ENCODE results near the gene ARL5C.
"Not testable (repeated sequence)": the region's sequence is repeated elsewhere in the genome, so short reads cannot be mapped to it uniquely, and the experiment has no call there.

ARL5C gene

DNA sequence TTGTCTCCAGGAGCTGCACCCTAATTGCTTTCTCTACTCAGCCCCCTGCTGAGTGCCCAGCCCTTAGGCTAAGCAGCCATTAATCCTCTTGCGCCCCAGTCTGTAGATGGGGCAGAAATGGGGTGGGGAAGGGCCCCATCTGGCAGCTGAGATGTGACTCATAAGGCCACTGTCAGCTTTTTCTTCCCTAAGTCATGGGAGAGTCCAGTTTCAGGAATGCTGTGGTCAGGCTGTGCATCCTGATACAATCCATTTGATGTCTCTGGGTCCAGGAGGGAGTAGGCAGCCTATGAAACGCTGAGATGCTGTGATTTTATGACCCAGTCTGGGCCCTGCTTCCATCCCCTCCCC is 26.8 kb downstream of the ARL5C start:
- no peak for DNase-seq

GRCh38 chr17:39138431-39139160 is 27.4 kb downstream of the ARL5C start:
- DNase-seq = no peak

- no peak for DNase-seq
Observed at GRCh38 chr17:39134878-39135277, 31.1 kb downstream of the ARL5C start.

DNA sequence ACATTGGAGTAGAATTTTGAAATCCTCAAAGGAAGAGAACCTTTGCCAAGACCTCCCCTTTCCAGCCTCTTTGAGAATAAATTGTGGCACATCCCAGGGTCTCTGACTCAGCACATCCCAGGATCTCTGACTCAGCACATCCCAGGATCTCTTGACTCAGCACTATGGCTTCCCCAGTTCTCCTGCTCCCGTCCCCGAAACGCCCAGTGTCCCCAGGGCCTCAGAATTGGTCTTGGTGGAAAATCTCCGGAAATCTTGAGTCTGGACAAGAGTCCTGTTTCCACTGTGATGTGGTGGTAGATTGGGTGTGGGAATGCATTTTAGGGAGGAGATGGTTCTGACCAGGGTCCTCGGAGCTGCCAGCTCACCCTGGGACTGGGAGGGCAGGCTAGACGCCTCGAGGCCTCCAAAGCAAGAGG is 33.8 kb downstream of the ARL5C start:
- no peak for DNase-seq

DNA sequence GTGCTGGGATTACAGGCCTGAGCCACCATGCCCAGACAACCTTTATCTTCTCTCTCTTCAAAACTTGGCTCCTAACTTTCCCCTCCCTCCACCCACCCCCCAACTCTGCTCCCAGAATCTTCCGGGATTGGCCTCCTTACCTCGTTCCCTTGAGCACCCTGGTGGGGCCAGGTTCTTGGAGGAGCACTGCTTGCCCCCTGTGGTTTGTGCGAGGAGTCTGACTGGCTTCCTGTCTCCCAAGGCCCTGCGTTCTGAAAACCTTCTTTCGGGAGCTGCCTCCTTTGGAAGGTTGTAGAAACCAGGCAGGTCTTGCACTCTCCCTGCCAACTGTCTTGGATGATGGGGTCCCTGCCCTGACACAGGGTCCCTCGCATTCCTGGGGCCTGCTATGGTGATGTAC is 34.3 kb downstream of the ARL5C start:
- no peak for DNase-seq

- no peak for DNase-seq
Observed at GRCh38 chr17:39130205-39130604, 35.8 kb downstream of the ARL5C start.

DNA sequence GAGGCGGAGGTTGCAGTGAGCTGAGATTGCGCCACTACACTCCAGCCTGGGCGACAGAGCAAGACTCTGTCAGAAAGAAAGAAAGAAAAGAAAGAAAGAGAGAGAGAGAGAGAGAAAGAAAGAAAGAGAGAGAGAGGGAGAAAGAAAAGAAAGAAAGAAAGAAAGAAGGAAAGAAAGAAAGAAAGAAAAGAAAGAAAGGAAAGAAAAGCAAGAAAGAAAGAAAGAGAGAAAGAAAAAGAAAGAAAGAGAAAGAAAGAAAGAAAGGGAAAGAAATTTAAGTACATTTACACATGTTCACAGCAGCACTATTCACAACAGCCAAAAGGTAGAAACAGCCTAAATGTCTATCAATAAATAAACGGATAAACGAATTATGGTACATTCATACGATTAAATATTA is 36.4 kb downstream of the ARL5C start:
- not testable (repeated sequence) for DNase-seq

DNA sequence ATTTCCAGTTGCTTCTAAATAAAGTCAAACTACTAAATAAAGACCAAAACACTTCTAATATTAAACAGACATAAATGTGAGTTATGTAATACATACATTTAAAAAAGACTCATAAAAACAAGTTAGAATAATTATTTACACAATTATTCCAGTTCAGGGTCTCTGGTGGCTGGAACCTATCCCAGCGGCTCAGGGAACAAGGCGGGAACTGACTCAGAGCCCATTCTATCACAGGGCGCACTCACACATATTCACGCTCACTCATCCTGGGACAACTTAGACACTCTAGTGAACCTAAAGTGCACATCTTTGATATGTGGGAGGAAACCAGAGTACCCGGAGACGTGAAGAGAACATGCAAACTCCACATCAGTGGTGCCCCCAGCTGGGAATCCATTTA is 39.5 kb downstream of the ARL5C start:
- DNase-seq = no peak

- no peak for DNase-seq
Observed at GRCh38 chr17:39125143-39125875, 40.7 kb downstream of the ARL5C start.

- no peak for DNase-seq
Observed at GRCh38 chr17:39123627-39124026, 42.3 kb downstream of the ARL5C start.

DNA sequence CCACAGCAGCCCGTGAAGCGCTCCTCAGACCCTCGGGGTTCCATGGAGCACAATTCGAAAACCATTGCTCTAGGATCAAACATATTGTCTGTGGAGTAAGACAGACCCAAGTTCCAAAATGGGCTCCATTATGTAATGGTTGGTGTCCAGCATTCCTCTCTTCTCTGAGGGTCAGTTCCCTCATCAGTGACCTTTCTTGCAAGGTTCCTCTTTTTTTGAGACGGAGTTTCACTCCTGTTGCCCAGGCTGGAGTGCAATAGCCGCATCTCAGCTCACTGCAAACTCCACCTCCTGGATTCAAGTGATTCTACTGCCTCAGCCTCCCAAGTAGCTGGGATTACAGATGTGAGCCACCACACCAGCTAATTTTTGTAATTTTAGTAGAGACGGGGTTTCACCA is 43.0 kb downstream of the ARL5C start:
- no peak for DNase-seq

- not testable (repeated sequence) for DNase-seq
Observed at GRCh38 chr17:39121919-39122318, 44.0 kb downstream of the ARL5C start.

DNA sequence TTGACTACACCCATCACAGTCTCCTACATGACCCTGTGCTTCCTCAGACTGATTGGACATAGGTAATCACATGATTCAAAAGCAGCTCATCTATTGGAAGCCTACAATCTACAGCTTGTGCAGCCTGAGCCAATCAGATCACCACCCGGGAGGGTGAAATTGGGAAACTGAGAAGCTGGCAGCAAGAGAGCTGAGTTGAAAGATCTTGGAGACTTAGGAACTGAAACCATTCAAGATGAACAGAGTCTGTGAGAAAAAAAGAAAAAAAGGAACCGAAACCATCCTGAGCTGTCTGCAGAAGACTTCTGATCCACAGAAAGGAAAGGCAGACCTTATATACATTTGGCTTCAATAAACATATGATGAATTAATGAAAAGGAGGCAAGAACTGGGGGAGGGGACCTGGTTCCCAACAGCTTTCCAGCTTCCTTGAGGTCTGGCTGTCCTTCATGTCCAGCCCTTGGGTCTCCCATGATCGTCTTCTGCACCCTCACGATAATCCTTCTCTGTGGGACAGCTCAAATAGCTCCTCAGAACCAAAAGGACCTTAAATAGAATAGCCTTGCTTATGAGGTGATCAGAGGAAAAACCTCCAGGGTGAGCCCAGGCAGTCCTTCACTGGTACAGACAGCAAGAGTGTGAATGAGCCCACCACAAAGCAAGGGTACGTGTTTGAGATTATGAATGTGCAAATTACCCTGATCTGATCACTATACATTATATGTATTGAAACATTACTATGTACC is 47.1 kb downstream of the ARL5C start:
- no peak for DNase-seq

DNA sequence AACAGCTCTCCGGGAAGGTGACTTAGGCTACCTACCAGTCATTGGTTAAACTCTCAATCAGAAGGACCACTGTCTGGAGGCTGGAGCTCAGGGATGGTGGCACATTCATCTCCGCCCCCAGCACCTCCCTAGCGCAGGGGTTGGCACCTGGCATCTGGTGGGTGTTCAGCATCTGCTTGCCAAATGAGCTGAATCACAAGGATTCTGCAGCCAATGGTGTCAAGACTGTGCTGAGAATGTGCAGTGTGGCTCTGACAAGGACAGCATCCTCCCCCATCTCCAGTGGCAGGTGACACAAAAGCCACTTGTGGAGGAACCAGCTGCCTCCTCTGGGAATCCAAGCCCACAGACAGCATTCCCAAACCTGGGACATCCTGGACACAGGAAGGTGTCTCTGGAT is 49.7 kb downstream of the ARL5C start:
- no peak for DNase-seq

DNA sequence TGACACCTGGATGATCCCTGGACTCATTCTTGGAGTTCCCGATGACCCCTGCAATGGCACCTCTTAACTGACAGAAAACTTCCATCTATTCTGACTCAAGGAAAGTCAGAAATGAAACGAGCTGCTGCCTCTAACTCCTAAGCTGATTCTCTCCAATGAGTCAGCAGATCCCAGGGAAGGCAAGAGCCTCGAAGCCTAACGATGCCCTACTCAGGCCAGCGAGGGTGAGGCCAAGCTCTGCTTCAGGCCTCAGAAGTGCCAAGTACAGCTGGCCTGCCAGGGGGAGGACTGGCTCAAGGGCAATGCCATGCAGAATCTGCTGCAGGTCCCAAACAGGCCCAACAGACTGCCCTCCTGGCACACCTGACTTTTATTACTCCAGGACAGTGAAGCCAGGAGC is 50.8 kb downstream of the ARL5C start:
- no peak for DNase-seq

DNA sequence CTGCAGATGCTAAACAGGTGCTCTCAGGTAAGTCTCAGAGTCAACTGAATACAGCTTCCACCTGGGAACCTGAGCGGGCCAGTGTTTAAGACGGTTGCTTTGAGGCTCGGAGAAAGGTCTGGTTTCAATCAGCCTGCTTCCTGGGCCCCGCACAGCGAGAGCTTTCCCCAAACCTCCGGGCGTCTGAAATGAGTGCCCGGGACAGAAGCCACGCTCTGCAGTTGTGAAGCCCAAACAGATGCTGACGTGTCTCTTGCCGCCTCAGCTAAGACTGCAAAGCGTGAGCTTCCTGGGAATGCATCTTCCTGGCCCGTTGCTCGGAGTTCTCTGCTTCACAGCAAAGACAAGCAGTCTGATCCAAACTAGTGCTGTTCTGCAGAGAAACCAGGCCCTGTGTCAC is 51.2 kb downstream of the ARL5C start:
- DNase-seq = no peak

DNA sequence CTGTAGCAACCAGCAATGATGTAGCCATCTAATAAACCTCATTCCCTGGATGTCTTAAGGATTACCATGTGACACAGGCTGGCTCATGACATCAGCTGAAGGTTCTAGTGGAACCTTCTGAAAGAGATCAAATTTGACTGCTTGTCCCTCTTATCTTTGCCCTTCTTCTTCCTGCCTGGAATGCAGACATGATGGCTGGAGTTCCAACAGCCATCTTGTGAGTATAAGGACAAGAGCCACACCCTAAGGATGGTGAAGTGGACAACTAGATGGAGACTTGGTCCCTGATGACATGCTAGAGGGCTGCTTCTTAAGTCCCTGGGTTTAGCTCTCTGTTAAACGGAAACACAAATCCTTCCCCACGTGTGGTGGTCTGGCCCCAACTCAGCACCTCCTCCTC is 52.1 kb downstream of the ARL5C start:
- no peak for DNase-seq

DNA sequence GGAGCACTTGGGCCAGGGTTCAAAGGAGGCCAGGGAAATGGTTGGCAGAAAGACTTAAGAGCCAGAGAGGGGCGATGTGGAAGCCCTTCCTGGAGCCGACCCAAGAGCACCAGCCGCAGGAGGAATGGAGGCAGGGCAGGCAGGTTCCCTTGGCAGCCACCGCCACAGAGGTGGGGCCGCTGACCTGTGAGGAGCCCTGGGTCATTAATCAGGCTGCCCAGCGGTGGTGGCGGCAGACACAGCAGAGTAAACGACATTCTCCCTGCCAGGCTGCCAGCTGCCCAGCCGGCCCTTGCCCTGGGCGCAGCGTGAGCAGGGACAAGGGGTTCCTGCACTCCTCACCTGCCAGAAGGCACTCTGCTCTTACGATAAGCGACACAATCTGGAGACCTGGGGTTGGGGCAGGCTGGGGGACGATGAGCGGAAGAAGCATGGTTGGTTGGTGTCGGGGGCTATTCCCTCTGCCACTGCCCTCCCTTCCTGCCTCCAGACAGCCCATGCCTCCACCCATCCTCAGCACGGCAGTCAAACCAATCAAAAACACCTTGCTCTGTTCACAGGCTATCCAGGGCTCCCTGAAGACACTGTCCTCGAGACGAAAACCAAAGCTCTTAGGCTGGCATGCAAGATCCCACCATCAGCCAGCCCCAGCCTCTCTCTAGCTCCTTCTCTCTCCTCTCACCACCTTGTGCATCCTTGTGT is 55.4 kb downstream of the ARL5C start:
- DNase-seq = no peak

DNA sequence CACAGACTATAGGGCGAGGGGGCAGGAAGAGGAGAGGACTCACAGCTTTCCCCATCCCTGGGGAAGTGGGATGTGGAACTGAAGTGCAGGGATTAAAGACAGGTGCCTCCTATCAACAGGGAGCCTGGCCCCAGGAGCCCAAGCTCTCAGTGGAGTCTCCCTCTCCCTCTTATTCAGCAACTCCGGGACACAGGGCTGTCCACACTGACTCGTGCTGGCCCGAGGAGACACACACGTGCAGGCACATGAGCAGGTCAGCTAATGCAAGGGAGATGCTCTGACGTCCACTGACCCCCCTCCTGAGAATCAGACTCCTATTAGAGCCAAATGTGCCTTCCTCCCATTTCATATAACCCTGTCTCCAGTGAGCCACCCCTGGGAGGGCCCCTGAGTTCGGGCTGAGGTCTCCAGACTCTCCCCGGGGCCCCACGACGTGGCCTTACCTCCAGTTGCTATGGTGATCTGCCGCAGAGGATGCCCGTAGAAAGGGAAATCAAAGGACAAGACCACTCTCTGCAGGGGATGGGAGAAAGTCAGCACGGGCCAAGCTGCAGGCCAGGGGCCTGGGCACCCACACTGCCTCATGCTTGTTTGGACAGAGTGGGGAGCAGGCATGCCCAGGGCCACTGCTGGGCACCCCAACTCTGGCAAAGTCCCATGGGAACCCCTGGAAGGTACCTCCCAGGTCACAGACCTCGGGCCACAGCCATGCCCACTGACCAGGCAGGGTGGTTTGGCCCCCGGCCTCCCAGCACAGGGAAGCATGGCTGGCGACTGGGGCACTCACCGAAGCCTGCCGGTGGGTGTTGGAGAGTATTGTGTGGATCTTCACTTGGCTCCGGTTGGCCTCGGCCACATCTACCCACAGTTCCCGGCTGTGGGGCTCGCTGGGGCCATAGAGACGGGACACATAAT is 57.2 kb downstream of the ARL5C start:
- no peak for DNase-seq

- DNase-seq = no peak
Observed at GRCh38 chr17:39107973-39108372, 58.0 kb downstream of the ARL5C start.

GRCh38 chr17:39107155-39107554 is 58.8 kb downstream of the ARL5C start:
- DNase-seq = no peak

Measured in hematopoietic multipotent progenitor cell treated with erythropoietin and hydrocortisone succinate and interleukin-3 and kit ligand, for 6 days (in vitro differentiated cells).